Measurements from ENCODE around the gene TMPRSS9.

Gene TMPRSS9

DNA sequence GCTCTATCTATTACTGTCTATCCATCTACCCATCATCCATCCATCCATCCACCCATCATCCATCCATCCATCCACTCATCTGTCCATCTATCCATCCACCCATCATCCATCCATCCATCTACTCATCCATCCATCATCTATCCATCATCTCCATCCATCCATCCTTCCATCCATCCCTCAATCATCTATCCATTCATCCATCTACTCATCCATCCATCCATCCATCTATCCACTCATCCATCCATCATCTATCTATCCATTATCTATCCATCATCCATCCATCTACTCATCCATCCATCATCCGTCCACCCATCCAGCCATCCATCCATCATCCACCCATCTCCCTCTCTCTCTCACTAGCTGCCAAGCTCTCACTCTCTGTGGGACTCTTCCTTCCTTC, 80.5 kb downstream of the TMPRSS9 start:
- Histone ChIP-seq H3K4me1 (ENCODE audit: insufficient read depth, low read length) (no peaks in the 10 kb centered on the region), H3K9ac (ENCODE audit: low read length) (no peak overlapping the region), H3K27ac (ENCODE audit: low read depth, low read length) (no peak overlapping the region), H3K36me3 (ENCODE audit: insufficient read depth, low read length) (peaks cover 8% of the 10 kb centered on the region), H3K27me3 (ENCODE audit: control insufficient read depth in 1 of 2, insufficient read depth in 2 of 2, low read length in 2 of 2) (no peaks in the 10 kb centered on the region), H3K9me3 (ENCODE audit: low read length) (no peaks in the 10 kb centered on the region), H3K4me3 (ENCODE audit: low read depth in 1 of 2, low read length in 2 of 2) (no peak overlapping the region)

DNA sequence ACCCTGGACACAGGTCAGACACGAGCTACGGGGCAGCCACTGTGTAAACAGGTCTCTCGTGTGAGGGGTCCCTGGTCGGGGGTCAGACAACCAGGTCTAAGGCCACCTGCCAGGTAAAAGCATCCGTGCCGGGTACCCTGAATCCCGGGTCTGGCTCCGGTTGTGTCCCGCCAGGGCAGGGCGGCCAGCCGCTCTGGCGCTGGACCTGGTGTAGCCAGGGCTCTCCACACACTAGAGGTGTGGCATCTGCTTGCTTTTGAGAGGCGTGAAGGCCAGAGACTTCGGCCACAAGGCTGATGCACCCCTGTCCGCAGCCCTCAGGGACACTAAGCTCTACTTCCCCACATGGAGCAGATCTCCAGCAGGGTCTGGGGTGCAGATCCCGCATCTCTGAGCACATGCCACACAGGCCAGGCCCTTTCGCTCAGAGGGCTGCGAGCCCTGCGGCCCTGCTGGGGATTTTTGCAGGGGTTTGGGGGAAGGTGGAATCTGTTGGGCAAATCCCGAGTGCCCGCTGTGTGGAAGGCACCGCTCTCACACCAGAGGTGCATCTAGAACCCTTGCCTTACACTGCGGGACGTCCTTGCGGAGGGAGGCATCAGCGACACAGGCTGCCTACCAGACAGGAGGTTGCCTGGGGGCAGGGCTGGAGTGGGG, 81.2 kb downstream of the TMPRSS9 start:
- H3K9ac ChIP-seq (ENCODE audit: low read length) = no peak overlapping the region
- no peak overlapping the region for H3K27ac ChIP-seq (ENCODE audit: low read depth, low read length)
- H3K9me3 ChIP-seq (ENCODE audit: low read length) = no peaks in the 10 kb centered on the region
- no peaks in the 10 kb centered on the region for H3K4me1 ChIP-seq (ENCODE audit: insufficient read depth, low read length)
- H3K4me3 ChIP-seq (ENCODE audit: low read depth in 1 of 2, low read length in 2 of 2) = no peak overlapping the region
- H3K27me3 ChIP-seq (ENCODE audit: control insufficient read depth in 1 of 2, insufficient read depth in 2 of 2, low read length in 2 of 2) = no peaks in the 10 kb centered on the region
- peaks cover 8% of the 10 kb centered on the region for H3K36me3 ChIP-seq (ENCODE audit: insufficient read depth, low read length)

DNA sequence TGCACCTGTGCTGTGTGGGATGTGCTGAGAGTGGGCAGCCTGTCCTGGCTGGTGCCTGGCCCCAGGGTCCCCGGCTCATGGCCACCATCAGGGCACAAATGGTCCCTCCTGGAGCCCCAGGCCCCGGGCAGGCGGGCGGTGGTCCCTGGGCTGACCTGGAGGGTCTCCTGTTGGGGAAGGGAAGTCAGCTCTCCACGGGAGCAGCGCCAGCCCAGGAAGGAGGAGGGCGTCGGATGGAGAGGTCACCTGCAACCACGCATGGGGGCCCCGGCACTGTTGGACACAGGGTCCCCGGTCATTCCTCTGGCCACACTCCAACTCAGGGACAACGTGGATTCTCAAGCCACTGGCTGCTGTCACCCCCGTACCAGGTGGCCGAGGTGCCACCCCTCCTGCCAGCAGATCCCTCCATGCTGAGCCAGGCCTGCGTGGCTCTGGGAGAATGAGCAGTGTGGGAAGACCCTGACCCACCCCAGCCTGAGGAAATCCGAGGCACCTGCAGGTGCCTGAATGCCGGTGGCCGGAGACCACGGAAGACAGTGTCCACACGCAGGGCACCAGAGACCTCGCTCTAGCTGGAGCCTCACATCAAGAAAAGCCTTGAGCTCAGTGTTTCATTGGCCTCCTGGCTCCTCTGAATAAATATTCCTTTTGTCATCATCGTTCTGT, 83.2 kb downstream of the TMPRSS9 start:
- Histone ChIP-seq H3K9ac (ENCODE audit: low read length) (no peak overlapping the region), H3K27me3 (ENCODE audit: control insufficient read depth in 1 of 2, insufficient read depth in 2 of 2, low read length in 2 of 2) (no peaks in the 10 kb centered on the region), H3K9me3 (ENCODE audit: low read length) (no peaks in the 10 kb centered on the region), H3K4me3 (ENCODE audit: low read depth in 1 of 2, low read length in 2 of 2) (no peak overlapping the region), H3K36me3 (ENCODE audit: insufficient read depth, low read length) (no peaks in the 10 kb centered on the region), H3K4me1 (ENCODE audit: insufficient read depth, low read length) (no peaks in the 10 kb centered on the region), H3K27ac (ENCODE audit: low read depth, low read length) (no peak overlapping the region)

DNA sequence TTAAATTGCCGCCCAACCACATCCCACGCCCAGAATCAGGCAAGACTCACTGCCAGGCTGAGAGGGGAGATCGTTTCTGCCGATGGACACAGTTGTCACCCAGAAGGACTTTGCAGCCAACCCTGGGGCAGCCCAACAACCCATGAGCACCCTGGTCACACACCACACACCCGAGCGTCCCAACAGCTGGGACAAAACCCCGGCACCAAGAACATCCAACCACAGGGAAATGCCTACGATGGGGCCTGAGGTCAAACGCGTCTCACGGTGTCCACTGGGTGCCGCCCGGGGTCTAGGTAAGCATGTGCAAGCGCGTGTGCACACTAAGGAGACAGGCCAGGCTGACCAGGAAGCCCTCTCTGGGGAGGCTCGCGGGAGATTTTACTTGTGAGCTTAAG, 83.7 kb downstream of the TMPRSS9 start:
- H3K9ac ChIP-seq (ENCODE audit: low read length) = no peak overlapping the region
- no peaks in the 10 kb centered on the region for H3K4me1 ChIP-seq (ENCODE audit: insufficient read depth, low read length)
- H3K27me3 ChIP-seq (ENCODE audit: control insufficient read depth in 1 of 2, insufficient read depth in 2 of 2, low read length in 2 of 2) = no peaks in the 10 kb centered on the region
- H3K4me3 ChIP-seq (ENCODE audit: low read depth in 1 of 2, low read length in 2 of 2) = no peak overlapping the region
- H3K36me3 ChIP-seq (ENCODE audit: insufficient read depth, low read length) = no peaks in the 10 kb centered on the region
- H3K27ac ChIP-seq (ENCODE audit: low read depth, low read length) = no peak overlapping the region
- no peaks in the 10 kb centered on the region for H3K9me3 ChIP-seq (ENCODE audit: low read length)

DNA sequence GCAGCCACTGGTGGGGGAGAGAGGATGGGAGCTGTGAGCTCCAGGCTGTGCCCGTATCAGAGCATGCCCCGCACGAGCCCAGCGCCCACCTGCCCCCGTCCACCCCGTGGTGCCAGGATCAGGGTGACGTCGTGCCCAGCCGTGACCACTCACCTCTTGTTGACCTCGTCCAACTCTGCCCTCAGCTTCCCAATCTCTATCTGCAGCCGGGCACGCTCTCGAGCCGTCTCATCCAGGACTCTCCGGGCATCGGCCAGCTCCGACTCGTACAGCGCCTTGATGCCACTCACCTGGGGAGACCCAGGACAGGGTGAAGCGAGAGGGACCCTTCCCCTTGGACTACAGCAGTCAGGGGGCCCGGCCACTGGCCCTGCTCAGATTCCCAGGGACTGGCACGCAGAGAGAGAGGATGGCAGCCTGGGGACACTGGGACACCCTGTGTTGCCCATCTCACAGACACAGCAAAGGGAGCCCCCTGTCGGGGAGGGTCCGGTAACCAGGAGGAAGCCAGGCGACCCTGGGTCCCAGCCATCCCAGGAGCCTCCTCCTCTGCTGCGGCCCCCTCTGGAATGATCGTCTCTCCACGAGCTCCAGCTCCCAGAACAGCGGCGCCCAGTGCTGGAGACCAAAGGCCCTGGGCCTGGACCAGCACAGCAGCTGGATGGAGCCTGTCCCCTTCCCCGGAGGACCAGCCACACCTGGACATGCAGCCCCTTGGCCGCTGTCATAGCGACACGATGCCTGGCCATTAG, 84.4 kb downstream of the TMPRSS9 start:
- H3K9ac ChIP-seq (ENCODE audit: low read length) = no peak overlapping the region
- no peaks in the 10 kb centered on the region for H3K9me3 ChIP-seq (ENCODE audit: low read length)
- no peak overlapping the region for H3K4me3 ChIP-seq (ENCODE audit: low read depth in 1 of 2, low read length in 2 of 2)
- H3K4me1 ChIP-seq (ENCODE audit: insufficient read depth, low read length) = no peaks in the 10 kb centered on the region
- H3K36me3 ChIP-seq (ENCODE audit: insufficient read depth, low read length) = no peaks in the 10 kb centered on the region
- no peak overlapping the region for H3K27ac ChIP-seq (ENCODE audit: low read depth, low read length)
- H3K27me3 ChIP-seq (ENCODE audit: control insufficient read depth in 1 of 2, insufficient read depth in 2 of 2, low read length in 2 of 2) = no peaks in the 10 kb centered on the region

DNA sequence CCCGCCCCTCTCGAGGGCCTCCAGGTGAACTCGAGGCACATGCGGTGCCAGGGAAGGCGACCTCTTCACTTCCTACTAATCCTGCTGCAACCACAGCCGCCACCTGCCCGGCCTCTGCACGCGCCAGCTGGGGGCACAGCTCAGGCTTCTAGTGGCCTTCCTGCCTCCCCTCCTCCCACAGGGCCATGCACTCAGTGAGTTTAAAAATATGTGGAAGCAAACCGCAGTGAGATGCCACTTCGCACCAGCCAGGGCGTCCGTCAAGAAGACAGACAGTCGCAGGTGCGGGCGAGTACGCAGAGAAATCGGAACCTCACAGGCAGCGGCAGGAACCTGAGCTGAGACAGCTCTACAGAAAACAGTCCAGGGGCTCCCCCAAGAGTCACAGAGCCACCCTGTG, 86.3 kb downstream of the TMPRSS9 start:
- no peak overlapping the region for H3K4me3 ChIP-seq (ENCODE audit: low read depth in 1 of 2, low read length in 2 of 2)
- H3K27ac ChIP-seq (ENCODE audit: low read depth, low read length) = no peak overlapping the region
- no peak overlapping the region for H3K9ac ChIP-seq (ENCODE audit: low read length)
- H3K4me1 ChIP-seq (ENCODE audit: insufficient read depth, low read length) = no peaks in the 10 kb centered on the region
- no peaks in the 10 kb centered on the region for H3K36me3 ChIP-seq (ENCODE audit: insufficient read depth, low read length)
- H3K27me3 ChIP-seq (ENCODE audit: control insufficient read depth in 1 of 2, insufficient read depth in 2 of 2, low read length in 2 of 2) = no peaks in the 10 kb centered on the region
- no peaks in the 10 kb centered on the region for H3K9me3 ChIP-seq (ENCODE audit: low read length)

DNA sequence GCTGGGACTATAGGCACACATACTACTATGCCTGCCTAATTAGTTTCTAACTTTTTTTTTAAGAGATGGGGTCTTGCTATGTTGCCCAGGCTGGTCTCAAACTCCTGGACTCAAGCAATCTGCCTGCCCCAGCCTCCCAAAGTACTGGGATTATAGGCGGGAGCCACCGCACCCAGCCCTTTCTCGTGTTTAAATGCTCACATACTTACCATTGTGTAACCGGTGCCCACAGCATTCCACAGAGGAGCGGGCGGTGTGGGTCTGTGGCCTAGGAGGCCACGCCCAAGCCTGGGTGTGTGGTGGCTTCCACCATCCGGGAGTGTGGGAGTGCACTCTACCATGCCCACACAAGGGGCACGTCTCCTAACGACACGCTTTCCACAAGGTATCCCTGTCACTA, 89.0 kb downstream of the TMPRSS9 start:
- Histone ChIP-seq H3K4me3 (ENCODE audit: low read depth in 1 of 2, low read length in 2 of 2) (no peak overlapping the region), H3K9ac (ENCODE audit: low read length) (no peak overlapping the region), H3K4me1 (ENCODE audit: insufficient read depth, low read length) (no peaks in the 10 kb centered on the region), H3K9me3 (ENCODE audit: low read length) (no peaks in the 10 kb centered on the region), H3K27ac (ENCODE audit: low read depth, low read length) (no peak overlapping the region), H3K27me3 (ENCODE audit: control insufficient read depth in 1 of 2, insufficient read depth in 2 of 2, low read length in 2 of 2) (no peaks in the 10 kb centered on the region), H3K36me3 (ENCODE audit: insufficient read depth, low read length) (no peaks in the 10 kb centered on the region)

DNA sequence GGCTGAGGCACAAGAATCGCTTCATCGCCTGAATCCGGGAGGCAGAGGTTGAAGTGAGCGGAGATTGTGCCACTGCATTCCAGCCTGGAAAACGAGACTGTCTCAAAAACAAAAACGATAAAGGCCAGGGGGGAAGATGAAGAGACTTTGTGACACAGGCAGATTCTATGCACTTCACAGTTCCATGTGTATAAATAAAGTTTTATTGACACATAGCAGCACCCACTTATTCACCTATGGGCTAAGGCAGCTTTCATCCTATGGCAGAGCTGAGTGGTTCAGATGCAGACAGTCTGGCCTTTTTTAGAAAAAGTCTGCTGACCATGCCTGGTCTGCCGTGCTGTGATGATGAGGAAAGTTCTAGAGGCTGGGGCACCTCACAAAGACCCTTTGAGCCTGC, 91.1 kb downstream of the TMPRSS9 start:
- Histone ChIP-seq H3K4me1 (ENCODE audit: insufficient read depth, low read length) (peaks cover 10% of the 10 kb centered on the region), H3K27ac (ENCODE audit: low read depth, low read length) (no peak overlapping the region), H3K4me3 (ENCODE audit: low read depth in 1 of 2, low read length in 2 of 2) (no peak overlapping the region), H3K9ac (ENCODE audit: low read length) (no peak overlapping the region), H3K27me3 (ENCODE audit: control insufficient read depth in 1 of 2, insufficient read depth in 2 of 2, low read length in 2 of 2) (no peaks in the 10 kb centered on the region), H3K36me3 (ENCODE audit: insufficient read depth, low read length) (no peaks in the 10 kb centered on the region), H3K9me3 (ENCODE audit: low read length) (no peaks in the 10 kb centered on the region)

DNA sequence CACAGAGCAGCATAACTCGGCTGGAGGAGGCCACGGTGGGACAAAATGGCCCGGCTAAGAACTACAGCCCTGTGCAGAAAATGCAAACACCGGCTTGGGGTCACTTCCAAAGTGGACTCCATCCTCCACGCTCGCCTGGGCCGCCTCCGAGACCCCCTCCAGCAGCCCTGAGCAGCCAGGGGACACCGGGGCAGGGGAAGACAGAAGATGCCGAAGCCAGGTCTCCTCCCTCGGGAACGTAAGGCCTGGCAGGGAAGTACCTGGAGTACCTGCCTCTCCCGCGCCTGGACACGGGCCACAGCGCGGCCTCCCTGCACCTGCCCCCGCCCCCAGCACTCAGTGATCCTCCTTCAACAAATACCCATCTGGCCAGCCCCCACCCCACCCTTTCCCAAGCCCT, 91.7 kb downstream of the TMPRSS9 start:
- no peaks in the 10 kb centered on the region for H3K27me3 ChIP-seq (ENCODE audit: control insufficient read depth in 1 of 2, insufficient read depth in 2 of 2, low read length in 2 of 2)
- H3K36me3 ChIP-seq (ENCODE audit: insufficient read depth, low read length) = no peaks in the 10 kb centered on the region
- H3K27ac ChIP-seq (ENCODE audit: low read depth, low read length) = no peak overlapping the region
- no peak overlapping the region for H3K4me3 ChIP-seq (ENCODE audit: low read depth in 1 of 2, low read length in 2 of 2)
- H3K9ac ChIP-seq (ENCODE audit: low read length) = no peak overlapping the region
- H3K9me3 ChIP-seq (ENCODE audit: low read length) = no peaks in the 10 kb centered on the region
- peaks cover 10% of the 10 kb centered on the region for H3K4me1 ChIP-seq (ENCODE audit: insufficient read depth, low read length)

DNA sequence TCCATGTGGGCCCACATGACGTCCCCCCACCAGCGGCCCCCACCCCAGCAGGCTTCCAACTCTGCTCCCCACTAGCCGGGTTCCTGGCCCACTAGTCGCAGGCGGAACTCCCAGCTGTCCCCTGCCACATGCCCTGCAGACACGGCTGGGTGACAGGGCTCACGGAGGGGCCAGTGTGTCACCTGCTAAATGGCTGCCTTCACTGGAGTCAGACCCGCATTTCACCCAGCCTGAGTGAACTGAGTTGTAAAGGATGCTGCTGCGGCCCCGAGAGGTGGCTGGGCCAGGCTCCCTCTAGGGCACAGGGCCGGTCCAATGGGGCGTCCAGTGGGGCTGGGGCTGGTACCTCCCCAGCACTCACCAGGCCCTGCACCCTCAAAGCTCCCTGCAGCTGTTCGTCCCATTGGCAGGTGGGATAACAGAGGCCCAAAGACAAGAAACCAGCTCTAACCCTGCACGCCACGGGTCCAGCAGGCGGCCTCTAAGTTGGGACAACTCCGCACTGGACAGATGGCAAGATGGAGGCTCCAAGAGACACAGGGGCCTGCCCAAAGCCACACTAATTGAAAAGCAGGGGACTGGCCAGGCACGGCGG, 93.5 kb downstream of the TMPRSS9 start:
- H3K4me1 ChIP-seq (ENCODE audit: insufficient read depth, low read length) = peaks cover 10% of the 10 kb centered on the region
- H3K36me3 ChIP-seq (ENCODE audit: insufficient read depth, low read length) = no peaks in the 10 kb centered on the region
- H3K27me3 ChIP-seq (ENCODE audit: control insufficient read depth in 1 of 2, insufficient read depth in 2 of 2, low read length in 2 of 2) = no peaks in the 10 kb centered on the region
- no peak overlapping the region for H3K9ac ChIP-seq (ENCODE audit: low read length)
- no peak overlapping the region for H3K4me3 ChIP-seq (ENCODE audit: low read depth in 1 of 2, low read length in 2 of 2)
- H3K27ac ChIP-seq (ENCODE audit: low read depth, low read length) = no peak overlapping the region
- H3K9me3 ChIP-seq (ENCODE audit: low read length) = no peaks in the 10 kb centered on the region

DNA sequence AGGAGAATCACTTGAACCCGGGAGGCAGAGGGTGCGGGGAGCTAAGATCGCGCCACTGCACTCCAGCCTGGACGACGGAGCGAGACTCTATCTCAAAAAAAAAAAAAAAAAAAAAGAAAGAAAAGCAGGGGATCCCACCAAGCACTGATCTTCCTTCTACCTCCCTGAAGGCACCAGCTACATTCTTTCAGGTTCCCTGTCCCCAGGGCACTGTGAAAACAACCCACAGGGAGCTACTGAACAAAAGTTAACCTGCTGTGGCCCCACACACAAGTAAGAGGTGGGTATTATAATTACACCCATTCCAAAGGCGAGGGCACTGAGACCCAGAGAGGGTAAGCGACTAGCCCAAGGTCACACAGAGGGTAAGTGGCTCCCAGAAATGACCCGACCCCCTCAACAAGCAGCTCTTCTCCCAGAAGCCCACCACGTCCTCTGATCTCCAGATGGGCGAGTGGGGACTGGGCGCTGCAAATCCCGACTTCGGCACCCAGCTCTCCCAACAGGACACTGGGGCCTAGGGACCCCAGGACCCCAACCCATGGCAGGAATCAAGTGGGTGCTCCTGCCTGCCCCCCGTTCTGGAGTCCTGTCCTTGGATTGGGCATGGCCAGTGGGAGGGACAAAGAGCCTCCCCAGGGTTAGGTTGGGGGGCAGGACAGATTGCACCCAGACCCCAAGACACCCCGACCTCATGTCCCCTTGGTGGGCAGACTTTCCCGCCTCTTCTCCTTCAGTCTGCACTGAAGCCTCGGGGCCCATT, 94.3 kb downstream of the TMPRSS9 start:
- peaks cover 10% of the 10 kb centered on the region for H3K4me1 ChIP-seq (ENCODE audit: insufficient read depth, low read length)
- H3K27ac ChIP-seq (ENCODE audit: low read depth, low read length) = no peak overlapping the region
- H3K27me3 ChIP-seq (ENCODE audit: control insufficient read depth in 1 of 2, insufficient read depth in 2 of 2, low read length in 2 of 2) = no peaks in the 10 kb centered on the region
- no peaks in the 10 kb centered on the region for H3K36me3 ChIP-seq (ENCODE audit: insufficient read depth, low read length)
- no peak overlapping the region for H3K4me3 ChIP-seq (ENCODE audit: low read depth in 1 of 2, low read length in 2 of 2)
- no peaks in the 10 kb centered on the region for H3K9me3 ChIP-seq (ENCODE audit: low read length)
- no peak overlapping the region for H3K9ac ChIP-seq (ENCODE audit: low read length)

All from muscle layer of colon (tissue), 2 donors.